GM18870 (cell line): Measurements from ENCODE around the gene GARS1.

Experiments
- ATAC-seq: cut with Tn5 transposase; IDR thresholded peaks from one replicate; pipeline ENCODE4 v1.9.1; 2021; ENCODE audit warnings: moderate library complexity; ENCODE audit not compliant: unreplicated experiment

Gene GARS1, protein sequence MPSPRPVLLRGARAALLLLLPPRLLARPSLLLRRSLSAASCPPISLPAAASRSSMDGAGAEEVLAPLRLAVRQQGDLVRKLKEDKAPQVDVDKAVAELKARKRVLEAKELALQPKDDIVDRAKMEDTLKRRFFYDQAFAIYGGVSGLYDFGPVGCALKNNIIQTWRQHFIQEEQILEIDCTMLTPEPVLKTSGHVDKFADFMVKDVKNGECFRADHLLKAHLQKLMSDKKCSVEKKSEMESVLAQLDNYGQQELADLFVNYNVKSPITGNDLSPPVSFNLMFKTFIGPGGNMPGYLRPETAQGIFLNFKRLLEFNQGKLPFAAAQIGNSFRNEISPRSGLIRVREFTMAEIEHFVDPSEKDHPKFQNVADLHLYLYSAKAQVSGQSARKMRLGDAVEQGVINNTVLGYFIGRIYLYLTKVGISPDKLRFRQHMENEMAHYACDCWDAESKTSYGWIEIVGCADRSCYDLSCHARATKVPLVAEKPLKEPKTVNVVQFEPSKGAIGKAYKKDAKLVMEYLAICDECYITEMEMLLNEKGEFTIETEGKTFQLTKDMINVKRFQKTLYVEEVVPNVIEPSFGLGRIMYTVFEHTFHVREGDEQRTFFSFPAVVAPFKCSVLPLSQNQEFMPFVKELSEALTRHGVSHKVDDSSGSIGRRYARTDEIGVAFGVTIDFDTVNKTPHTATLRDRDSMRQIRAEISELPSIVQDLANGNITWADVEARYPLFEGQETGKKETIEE

DNA sequence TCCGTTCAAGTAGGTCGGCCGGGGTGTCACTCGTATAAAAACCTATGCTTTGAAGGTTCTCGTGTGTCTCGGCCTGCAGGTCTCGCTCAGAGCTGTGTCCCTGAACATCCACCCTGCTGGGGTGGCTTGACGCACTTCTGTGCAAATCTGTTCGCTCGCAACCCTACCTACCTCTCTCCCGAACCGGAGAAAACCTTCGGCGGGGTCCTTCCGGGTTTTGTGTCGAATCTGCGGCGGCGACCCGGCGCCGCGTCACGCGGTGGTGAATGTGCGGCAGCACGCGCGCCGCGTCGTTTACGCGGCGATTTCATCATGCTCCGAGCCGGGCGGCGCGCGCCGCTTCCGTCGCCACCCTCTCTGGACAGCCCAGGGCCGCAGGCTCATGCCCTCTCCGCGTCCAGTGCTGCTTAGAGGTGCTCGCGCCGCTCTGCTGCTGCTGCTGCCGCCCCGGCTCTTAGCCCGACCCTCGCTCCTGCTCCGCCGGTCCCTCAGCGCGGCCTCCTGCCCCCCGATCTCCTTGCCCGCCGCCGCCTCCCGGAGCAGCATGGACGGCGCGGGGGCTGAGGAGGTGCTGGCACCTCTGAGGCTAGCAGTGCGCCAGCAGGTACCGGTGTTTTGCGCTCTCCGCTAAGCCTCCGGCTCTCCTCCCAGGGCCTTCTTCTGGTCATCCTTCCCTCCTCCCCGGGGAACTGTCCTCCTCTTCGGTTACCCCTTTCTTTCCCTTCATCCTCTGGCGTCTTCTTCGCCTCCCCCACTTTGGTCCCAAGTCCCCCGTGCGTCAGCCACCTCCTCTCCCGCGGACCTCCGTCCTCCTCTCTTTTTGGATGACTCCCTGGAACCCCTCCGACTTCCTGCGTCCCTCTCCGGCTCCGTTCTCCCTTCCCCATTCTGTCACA, at the start of gene GARS1:
Gene GARS1 (plus strand): TSS at position 339 of the 896 bp plus-strand sequence. CDS start 44 bp downstream, at position 383.
- ATAC-seq = peak; percentile 64

DNA sequence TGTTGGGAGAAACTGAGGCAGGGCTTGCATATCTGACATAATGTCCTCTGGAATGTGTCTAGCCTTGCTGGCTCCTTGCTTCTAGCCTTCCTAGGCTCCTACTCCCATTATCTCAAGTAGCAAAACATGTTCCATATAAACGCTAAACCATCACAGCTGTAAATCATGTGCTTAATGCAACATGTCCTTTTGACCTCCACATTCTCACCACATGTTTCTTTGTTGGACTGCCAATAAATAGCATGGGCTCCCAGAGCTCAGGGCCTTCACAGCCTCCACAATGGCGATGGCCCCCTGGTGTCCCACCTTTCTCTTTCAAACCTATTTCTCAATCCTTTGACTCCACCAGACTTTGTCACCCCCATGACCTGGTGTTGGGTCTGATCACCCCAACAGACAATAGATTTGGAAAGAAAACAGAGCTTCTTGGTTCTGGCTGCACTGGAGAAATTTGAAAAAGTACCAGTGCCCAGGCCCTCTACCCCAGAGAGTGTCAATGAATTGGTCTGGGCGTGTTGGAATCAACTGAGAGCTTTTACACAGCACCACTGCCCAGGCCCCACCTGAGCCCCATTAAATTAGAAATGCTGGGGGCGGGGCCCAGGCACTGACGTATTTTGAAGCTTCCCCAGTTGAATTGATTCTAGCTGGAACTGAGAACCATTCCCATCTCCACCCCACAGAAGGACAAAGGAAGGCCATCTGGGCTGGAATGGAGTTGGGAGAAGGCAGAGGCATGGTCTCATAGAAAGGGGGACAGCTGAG, 48.7 kb upstream of the GARS1 start:
- ATAC-seq = no peak

DNA sequence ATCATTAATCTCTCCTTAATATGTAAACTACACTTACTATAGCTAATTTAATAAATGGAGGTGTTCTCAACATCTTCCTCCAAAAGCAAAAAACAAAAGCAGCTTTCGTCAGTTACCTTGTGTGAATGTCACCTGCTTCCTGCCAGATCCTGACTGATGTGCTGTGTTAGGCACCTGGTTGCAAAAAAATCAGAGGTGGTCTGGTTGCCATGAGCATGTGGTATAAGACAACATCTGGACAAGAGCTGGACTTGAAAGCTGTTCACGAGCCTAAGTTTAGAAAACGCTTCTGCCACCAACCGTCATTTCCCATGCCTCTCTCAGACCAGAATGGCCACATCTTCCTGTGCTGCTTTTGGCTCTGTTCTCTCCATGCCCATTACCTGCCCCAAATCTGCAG, 48.1 kb upstream of the GARS1 start:
- no peak for ATAC-seq

DNA sequence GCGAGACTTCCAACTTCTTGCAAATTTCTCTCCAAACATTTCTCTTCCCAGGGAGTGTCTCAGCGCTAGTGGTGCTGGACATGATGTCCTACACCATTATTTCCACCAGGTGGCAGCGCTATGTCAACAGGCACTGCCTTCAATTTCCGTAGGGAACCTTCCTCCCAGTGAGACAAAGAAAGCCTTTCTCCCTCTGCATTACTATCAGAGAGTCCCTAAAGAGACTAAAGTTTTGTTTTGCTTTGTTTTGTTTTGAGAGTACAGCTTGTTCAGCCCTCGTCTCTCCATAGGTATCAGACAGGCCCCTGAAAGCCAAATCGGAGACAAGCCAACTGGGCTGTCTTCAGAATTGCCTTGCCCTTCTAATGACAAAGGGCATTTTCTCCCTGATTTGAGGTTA, 45.8 kb upstream of the GARS1 start:
- no peak for ATAC-seq

DNA sequence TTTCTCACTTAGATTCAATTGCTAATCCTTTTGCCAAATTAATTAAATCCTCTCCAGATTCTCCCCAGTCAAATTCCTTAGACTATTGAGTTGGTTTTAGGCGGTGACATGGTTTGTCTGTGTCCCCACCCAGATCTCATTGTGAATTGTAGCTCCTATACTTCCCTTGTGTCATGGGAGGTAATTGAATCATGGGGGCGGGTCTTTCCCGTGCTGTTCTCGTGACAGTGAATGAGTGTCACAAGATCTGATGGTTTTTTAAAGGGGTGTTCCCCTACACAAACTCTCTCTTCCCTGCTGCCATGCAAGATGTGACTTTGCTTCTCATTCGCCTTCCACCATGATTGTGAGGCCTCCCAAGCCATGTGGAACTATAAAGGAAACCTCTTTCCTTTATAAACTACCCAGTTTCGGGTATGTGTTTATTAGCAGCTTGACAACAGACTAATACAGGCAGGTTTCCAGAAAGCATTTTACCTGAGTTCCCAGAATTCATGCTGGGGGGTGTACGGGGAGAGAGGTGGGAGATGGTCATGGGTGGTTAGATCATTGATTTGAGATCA, 44.7 kb upstream of the GARS1 start:
- no peak for ATAC-seq

DNA sequence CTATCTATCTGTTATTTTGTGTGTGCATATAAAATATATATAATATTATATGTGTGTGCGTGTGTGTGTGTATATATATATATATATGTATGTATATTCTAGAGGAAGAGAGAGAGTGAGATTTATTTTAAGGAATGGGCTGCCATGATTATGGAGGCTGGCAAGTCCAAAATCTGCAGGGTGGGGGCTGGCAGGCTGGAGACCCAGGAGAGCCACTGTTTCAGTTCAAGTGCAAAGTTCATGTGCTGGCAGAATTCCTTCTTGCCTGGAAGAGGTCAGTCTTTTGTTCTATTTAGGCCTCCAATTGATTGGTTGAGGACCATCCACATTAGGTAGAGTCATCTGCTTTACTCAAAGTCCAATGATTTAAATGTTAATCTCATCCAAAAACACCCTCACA, 42.3 kb upstream of the GARS1 start:
- no peak for ATAC-seq

DNA sequence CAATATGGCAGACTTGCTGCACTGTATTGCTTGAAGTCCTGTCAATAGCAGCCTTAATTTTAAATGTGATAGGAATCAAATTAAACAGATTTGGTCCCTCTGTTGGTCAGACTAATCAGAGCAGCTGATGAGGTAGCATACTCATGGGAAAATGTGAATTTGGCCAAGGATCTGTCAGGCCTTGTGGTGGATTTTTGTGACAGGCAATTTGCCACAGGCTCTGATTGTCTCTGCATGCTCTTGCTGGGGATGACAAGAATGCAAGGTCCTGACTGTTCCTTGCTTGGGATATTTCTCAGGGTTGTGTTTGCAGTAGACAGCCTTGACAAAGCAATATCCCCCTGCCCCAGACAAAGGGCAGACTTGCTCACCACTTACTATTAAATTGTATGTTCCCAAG, 41.5 kb upstream of the GARS1 start:
- no peak for ATAC-seq

DNA sequence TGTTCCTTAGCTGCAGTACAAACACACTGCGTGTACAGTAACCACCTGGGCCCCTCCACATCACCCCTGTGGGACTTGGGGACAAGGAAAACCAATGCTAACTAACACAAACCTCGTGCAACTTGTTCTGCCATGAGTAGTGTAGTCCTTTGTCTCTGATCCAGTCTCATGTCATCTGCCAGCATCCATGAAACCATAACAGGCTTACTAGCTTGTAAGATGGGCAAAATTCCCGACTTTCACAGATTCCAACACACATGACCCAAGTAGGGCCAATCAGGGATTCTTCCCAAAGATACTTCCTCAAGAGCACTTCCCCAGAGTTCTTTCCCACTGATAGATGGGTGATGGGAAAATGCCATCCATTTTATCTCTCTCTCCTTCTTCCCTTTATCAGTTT, 41.1 kb upstream of the GARS1 start:
- no peak for ATAC-seq

DNA sequence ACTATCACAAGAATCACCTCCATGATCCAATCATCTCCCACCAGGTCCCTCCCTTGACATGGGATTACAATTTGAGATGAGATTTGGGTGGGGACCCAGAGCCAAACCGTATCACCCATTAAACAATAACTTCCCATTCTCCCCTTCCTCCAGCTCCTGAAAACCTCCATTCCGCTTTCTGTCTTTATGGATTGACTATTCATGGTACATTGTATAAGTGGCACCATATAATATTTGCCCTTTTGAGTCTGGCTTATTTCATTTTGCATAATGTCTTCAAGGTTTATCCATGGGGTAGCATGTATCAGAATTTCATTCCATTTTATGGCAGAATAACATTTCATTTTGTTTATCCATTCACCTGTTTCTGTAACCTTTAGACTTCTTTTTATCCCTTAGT, 39.2 kb upstream of the GARS1 start:
- ATAC-seq = no peak

DNA sequence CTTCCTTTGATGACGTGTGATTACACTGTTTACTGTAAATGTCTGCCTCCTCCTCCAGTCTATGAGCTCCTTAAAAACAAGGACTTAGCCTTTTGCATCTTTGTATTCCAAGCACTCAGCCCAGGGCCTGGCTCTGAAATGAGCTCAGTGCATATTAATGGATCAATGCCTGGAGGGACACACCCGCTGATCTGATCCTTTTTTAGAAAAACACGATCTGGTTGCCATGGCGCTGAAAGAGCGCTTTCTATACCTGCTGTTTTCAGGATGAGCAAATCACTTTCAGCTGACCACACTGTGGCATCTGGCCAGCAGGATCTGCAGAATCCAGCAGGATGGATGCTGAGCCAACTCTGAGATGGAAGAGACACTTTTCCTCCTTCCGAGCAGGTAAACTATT, 37.8 kb upstream of the GARS1 start:
- no peak for ATAC-seq

DNA sequence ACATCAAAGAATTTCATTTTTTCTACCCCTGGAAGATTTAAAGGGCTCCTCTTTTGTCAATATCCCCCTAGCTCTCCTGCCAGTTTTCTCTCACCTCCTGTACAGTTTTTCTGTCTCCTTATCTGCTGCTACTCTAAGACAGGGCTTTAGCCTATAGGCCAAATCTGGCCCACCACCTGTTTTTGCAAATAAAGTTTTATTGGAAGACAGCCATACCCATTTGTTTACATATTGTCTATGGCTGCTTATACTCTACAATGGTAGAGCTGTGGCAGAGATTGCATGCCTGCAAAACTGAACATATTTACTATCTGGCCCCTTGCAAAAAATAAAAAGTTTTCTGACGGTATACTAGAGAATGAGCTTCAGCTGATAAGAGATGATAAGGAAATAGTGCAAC, 37.4 kb upstream of the GARS1 start:
- no peak for ATAC-seq

DNA sequence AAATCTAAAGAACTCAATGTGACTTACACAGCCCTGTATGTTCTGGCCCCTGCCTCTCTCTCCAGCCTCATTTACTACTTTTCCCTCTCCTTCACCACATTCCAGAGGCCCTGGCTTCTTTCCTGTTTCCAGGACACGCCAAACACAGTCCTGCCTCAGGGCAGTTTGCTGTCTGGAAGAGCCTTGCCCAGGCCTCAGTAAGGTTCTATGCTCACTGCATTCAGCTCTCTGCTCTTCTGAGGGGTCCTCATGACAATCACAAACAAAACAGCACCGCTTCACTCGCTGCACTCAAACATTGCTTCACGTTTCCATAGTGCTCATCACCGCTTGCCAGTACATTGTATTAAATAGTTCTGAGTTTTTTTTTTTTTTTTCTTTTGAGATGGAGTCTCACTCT, 35.1 kb upstream of the GARS1 start:
- no peak for ATAC-seq

DNA sequence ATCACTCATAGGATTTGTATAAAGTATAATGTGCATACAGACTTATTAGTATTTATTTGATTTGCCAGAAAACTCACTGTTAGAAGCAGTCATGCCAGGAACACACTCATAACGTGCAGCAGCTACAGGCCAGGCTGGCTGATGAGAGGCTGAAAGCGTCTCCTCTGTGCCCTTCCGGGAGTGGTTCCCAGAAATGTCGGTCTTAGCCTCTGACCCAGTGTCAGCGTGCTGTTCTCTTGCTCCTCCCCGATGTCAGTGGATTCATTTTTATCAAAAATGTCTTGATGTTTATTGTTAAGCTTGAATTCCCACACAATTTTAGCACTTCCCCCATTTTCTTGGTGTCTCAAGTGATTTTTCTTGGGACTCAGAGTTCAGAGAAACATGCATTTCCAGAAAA, 33.3 kb upstream of the GARS1 start:
- no peak for ATAC-seq

DNA sequence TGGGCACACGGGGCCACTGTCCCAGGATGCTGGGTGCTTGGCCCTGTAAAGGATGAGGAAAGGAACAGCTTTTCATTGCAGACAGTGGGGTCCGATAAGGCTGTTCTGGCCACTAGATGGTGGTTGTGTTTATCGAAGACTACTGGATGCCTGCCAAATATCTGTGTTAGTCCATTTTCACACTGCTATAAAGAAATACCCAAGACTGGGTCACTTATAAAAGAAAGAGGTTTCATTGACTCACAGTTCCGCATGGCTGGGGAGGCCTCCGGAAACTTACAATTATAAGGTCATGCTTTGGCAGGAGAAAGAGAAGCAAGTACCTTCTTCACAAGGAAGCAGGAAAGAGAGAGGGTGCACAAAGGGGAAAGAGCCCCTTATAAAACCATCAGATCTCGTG, 32.2 kb upstream of the GARS1 start:
- ATAC-seq = no peak

DNA sequence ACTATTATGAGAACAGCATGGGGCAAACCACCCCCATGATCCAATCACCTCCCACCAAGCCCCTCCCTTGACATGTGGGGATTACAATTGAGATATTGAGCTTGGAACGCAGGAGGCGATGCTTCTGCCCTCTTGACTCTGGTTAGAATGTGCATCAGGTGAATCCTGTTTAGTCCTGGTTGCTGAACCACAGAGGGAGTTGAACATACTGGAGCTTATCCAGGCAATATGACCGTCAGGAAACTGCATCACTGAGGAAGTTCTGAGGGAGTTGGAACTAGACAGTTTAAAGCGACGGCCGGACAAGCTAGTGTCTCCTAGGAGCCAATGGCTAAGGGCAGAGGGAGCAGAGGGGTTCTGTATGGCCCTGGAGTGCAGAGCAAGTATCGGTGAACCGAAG, 31.8 kb upstream of the GARS1 start:
- ATAC-seq = no peak

DNA sequence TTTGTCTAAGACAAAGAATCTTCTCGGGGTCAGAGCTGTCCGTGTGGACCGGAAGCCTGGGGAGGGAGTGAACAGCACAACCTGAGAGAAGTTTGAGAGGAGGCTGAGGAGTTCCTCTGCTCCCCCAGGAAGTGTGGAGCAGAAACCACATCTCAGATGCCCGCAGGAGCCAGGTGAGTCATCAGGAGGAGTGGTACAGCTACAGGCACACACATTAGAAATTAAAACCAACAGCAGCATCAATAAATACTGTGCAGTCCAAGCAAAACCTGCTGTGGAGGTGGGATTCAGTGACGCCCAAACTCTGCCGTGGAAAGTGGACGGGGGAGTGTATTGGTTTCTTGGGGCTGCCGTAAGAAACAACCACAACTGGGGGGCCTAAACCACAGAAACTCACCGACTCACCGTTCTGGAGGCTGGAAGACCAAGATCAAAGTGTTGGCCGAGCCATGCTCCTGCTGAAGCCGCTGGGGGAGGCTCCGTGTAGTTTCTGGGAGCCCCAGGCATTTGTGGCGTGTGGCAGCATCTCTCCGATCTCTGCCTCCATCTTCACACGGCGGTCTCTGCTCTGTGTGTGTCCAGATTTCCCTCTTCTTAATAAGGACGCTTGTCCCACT, 31.2 kb upstream of the GARS1 start:
- ATAC-seq = no peak

DNA sequence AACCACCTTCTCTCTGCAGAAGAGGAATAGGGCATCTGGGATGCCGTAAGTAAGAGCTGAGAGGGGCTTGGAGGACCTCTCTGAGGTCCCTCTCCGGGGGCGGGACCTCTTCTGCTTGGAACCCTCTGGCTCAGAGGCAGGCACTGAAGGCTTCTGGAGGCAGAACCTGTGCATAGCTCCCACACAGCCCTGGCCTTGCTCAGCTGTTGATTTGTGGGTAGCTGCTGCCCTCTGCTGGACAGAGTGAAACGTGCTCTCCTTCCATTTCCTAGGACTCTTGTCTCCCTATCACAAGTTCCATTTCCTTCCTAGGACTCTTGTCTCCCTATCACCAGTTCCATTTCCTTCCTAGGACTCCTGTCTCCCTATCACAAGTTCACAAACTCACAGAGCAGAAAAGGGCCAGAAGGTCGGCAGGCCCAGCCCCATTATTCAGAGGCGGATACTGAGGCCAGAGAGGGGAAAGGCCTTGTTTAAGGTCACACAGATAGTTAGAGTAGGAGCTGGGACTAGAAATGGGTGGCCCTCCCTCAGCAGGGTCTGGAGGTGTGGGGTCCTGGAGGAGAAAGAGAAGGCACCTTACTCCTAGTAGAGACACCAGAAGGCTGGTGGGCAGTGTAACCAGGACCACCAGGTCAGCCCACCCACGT, 30.3 kb upstream of the GARS1 start:
- peak; percentile 70 for ATAC-seq

DNA sequence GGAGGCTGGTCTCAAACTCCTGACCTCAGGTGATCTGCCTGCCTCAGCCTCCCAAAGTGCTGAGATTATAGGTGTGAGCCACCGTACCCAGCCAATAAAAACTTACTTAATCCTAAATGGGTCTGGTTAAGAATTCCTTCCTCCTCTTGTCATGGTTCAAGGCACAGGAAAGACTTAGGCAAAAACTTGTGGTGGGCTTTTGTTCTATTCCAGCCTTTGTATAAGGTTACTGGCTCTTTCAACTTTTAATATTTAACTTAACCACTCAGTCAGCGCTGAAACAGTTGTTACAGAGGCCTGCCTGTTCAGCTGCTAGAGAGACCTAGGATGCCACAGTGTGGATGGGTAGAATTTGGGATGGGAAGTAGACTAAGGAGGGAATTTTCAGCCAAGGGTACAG, 28.1 kb upstream of the GARS1 start:
- no peak for ATAC-seq

DNA sequence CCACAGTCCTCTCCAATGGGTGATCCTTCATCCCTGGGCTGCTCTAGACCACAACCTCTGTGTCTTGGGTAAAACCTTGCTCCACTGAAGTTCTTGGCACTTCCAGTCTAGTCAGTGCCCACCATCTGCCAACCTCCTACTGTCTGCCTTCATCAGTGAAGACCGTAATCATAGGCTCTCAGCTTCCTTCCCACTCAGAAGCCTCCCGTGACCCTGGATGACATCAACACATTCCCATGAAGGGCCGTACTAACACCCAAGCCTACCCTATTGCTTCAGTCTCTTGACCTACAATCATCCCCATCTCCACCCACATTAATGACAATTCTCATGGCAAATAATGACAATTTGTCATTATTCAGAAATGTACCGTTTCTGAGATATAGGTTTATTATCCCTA, 27.6 kb upstream of the GARS1 start:
- no peak for ATAC-seq
